IPS-18c (cell line): ENCODE measurements around the gene CEP112.
"Not testable (repeated sequence)": the region's sequence is repeated elsewhere in the genome, so short reads cannot be mapped to it uniquely, and the experiment has no call there.

Experiments used
- H3K4me3 ChIP-seq: 2 replicates; pipeline ENCODE4 v1.7.0; 2013; ENCODE audit warnings: low read depth, mild to moderate bottlenecking, low read length, moderate library complexity; ENCODE audit not compliant: insufficient read depth
- H3K9me3 ChIP-seq: one replicate; pipeline ENCODE4 v1.6.1; 2013; ENCODE audit warnings: mild to moderate bottlenecking, low read length, moderate library complexity; ENCODE audit not compliant: control insufficient read depth, insufficient read depth

Gene CEP112

DNA sequence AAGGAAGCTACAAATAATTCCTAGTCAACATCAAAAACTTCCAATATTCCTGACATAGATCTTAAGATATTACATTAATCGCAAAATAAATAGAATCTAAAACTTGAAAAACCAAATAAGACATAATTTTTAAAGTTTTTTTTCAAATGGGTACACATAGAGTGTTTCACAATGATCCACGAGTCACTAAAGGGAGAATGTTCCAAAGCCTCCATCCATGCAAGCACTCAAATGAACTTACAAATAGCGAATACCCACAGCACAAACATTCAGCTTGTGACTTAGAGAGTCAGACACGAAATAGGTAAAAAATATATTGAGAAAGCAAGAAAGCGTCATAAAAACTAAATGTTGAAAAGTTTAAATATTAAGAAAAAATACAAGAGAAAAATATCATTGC is 65.7 kb downstream of the CEP112 start:
- Histone ChIP-seq H3K9me3 (no peaks in the 10 kb centered on the region), H3K4me3 (no peak overlapping the region)

DNA sequence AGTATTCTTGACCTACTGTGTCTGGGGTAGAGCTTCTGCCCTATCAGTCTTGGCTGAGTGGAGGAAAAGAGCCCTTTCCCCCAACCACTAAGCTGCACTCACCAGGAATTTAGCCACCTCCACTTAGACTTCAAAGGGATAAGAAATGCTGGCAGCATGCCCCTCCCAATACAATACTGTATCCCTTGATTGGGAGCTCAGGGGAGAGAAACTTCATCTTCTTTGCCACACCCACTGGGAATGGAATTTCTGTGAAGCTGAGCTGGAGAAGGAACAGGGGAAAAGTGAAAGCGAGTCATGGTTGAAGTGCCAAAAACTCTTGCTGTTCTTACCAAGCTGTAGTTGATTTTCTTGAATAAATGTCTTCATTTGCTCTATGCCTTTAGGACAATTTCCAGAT is 68.8 kb downstream of the CEP112 start:
- H3K4me3 ChIP-seq = no peak overlapping the region
- no peaks in the 10 kb centered on the region for H3K9me3 ChIP-seq

DNA sequence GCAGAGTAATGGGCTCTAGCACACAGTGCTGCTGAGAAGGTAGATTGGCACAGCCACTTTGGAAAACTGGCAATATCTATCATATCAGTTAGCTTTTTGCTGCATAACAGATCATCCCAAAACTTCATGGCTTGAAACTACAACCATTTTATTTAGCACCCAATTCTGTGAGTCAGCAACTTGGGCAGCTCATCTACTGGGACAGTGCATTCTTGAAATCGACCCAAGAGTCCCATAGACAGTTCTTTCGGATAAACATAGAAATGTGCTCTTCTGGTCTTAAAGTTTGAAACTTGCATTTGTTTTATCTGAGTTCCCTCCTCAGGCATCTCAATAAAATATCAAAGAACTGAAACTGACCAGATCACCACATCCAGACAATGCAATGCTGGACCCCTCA is 76.7 kb downstream of the CEP112 start:
- Histone ChIP-seq H3K9me3 (no peaks in the 10 kb centered on the region), H3K4me3 (no peak overlapping the region)

DNA sequence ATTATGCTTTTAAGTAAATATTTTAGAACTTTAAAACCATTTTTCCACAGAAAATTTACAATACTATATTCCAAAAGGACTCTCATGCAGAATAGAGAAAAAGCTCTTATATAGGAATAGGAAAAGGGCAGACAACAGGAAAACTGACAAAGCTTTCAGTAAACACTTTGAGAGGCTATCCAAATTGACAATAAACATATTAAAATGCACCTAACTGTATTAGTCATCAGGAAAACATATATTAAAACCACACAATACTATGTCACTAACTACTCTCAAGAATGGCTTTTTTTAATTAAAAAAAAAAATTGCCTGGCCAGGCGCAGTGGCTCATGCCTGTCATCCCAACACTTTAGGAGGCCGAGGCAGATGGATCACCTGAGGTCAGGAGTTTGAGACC is 77.3 kb downstream of the CEP112 start:
- no peaks in the 10 kb centered on the region for H3K9me3 ChIP-seq
- H3K4me3 ChIP-seq = no peak overlapping the region

DNA sequence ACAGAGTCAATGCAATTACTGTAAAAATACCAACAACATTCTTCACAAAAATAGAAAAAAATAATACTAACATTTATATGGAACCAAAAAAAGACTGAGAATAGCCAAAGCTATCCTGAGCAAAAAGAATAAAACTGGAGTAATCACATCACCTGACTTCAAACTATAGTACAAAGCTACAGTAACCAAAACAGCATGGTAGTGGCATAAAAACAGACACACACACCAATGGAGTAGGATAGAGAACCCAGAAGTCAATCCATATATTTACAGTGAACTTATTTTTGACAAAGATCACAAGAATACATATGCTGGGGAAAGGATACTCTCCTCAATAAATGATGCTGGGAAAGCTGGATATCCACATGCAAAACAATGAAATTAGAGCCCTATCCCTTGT is 84.2 kb downstream of the CEP112 start:
- Histone ChIP-seq H3K9me3 (no peaks in the 10 kb centered on the region), H3K4me3 (no peak overlapping the region)

DNA sequence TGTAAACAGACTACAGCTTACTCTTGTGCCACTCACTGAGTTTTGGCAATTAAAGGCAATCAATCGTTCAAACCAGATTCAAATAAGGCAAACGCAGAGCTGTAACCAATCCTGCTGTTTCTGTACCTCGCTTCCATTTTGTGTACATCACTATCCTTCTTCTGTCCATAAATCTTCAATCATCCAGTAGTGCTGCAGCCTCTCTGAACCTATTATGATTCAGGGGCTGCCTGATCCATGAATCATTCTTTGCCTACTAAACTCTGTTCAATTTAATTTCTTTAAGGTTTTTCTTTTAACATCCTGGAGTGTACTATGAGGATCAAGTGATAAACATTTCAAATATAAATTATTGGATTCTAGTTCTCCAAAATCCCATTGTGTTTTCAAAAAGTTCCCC is 93.9 kb downstream of the CEP112 start:
- Histone ChIP-seq H3K9me3 (no peaks in the 10 kb centered on the region), H3K4me3 (no peak overlapping the region)

DNA sequence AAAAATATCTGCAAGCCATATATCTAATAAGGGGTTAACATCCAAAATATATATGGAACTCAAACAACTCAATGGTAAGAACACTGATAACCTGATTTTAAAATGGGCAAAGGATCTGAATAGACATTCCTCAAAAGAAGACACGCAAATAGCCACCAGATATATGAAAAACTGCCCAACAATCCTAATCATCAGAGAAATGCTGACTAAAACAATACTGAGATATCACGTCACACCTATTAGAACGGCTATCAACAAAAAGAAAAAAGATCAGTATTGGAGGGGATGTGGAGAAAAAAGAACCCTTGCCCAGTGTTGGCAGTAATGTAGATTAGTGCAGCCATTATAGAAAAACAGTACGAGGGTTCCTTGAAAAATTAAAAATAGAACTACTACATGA is 97.2 kb downstream of the CEP112 start:
- Histone ChIP-seq H3K9me3 (no peaks in the 10 kb centered on the region), H3K4me3 (no peak overlapping the region)

DNA sequence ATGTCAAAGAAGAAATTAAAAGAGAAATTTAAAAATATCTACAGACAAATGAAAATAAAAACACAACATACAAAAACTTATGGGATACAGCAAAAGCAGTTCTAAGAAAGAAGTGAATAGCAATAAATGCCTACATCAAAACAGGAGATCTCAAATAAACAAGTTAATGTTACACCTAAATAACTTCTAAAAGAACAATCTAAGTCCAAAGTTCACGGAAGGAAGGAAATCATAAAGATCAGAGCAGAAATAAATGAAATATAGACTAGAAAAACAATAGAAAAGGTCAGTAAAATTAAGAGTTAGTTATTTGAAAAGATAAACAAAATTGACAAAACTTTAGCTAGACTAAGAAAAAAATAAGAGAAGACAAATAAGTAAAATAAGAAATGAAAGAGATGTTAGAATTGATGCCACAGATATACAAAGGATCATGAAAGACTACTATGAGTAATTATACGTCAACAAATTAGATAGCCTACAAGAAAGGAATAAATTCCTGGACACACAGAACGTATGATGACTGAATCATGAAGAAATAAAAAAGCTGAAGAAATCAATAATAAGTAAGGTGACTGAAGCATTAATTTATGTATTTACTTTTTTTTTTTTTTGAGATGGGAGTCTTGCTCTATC is 100.4 kb downstream of the CEP112 start:
- H3K4me3 ChIP-seq = no peak overlapping the region
- H3K9me3 ChIP-seq = no peaks in the 10 kb centered on the region

DNA sequence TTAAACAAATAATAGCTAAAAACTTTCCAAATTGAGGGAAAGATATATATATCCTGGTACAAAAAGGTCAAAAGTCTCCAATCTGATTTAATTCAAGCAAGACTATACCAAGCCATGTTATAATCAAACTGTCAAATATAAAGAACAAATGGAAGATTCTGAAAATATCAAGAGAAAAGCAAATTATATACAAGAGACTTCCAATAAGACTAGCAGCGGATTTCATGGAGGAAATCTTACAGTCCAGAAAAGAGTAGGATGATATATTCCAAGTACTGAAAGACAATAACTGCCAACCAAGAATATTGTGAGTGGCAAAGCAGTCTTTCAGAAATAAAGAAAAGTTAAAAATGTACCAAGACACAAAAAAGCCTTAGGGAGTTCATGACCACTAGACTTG is 102.2 kb downstream of the CEP112 start:
- Histone ChIP-seq H3K4me3 (no peak overlapping the region), H3K9me3 (no peaks in the 10 kb centered on the region)

DNA sequence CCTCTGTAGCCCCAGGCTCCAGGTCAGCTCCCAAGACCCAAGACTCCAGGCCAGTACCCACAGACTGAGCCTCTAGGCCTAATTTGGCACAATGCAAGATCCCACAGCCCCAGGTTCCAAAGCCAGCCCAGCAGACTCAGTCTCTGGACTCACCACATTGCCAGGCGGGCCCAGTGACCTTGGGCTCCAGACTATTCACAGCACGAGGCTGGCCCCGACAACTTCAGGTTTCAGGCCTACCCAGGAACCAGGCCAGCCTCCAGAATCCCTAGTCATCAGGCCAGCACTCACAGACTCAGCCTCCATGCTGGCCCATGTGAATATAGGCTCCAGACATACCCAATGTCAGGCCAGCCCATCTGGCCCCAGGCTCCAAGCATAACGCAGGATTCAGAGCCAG is 103.8 kb downstream of the CEP112 start:
- Histone ChIP-seq H3K4me3 (no peak overlapping the region), H3K9me3 (no peaks in the 10 kb centered on the region)

DNA sequence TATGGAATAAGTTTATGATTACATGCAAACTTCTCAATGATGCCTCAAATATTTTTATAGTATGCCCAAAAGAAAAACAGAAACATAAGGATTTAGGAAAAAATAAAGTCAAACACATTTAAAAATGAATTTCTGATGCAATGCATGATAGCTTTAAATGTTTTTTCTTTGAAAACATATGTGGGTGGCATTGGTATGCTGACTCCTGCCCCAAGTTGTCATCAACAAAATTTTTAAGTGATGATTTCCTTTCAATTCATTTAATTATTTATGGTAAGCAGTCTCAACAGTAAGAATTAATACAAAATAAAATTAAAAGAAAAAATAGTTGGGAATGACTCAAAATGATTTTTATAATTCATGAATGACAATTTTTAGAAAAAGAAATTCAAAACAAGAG is 104.9 kb downstream of the CEP112 start:
- H3K9me3 ChIP-seq = no peaks in the 10 kb centered on the region
- no peak overlapping the region for H3K4me3 ChIP-seq

DNA sequence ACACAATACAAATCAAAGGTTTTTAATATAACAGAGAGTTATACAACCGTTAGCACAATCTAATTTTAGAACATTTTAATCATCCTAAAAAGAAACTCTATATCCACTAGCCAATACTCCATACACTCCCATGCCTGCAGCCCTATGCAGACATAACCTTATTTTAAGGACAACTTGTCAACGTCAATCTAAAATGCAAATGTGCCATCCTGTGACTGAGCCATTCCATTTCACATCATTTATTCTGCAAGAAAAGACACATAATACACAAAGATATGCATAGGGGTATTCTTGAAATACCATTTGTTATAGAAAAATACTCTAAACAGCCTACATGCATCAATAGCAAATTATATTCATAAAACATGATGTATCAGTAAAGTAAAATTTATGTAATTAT is 106.7 kb downstream of the CEP112 start:
- Histone ChIP-seq H3K4me3 (no peak overlapping the region), H3K9me3 (no peaks in the 10 kb centered on the region)

DNA sequence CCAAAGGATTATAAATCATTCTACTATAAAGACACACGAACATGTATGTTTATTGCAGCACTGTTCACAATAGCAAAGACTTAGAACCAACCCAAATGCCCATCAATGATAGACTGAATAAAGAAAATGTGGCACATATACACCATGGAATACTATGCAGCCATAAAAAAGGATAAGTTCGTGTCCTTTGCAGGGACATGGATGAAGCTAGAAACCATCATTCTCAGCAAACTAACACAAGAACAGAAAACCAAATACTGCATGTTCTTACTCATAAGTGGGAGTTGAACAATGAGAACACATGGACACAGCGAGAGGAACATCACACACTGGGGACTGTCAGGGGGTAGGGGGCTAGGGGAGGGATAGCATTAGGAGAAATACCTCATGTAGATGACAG is 111.3 kb downstream of the CEP112 start:
- H3K4me3 ChIP-seq, H3K9me3 ChIP-seq: not testable (repeated sequence)

DNA sequence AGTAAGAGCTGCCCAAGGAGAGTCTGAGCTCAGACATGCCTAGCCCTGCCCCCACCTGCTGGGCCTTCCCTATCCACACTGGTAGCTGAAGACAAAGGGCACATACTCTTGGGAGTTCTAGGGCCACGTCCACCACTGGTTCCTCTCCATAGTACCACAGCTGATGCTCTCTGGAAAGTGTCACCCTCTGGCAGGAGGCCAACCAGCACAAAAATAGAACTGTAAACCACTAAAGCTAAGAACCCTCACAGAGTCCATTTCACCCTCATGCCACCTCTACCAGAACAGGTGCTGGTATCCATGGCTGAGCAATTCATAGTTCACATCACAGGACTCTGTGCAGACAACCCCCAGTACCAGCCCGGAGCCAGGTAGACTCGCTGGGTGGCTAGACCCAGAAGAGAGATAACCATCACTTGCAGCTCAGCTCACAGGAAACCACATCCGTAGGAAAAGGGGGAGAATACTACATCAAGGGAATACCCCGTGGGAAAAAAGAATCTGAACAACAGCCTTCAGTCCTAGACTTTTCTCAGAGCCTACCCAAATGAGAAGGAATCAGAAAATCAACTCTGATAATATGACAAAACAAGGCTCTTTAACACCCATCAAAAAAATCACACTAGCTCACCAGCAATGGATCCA is 115.3 kb downstream of the CEP112 start:
- no peaks in the 10 kb centered on the region for H3K9me3 ChIP-seq
- H3K4me3 ChIP-seq = no peak overlapping the region

DNA sequence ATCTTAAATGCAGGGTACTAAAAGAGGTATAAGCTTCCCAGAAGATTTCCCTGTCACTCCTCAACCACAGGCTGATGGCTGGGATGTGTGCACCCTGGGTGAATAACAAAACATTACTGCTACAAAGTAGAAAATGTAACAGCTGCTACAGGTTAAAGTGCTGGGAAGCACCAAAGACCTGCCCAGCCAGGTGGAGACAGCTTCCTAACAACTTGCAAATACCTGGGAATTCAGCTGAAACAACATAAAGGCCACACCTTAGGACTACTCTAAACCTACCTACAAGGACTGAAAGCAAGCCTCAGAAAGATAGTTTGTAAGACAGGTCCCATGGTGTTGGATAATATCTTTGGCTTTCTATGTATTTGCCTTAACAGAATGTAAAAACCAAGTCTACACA is 118.5 kb downstream of the CEP112 start:
- H3K9me3 ChIP-seq = no peaks in the 10 kb centered on the region
- H3K4me3 ChIP-seq = no peak overlapping the region

DNA sequence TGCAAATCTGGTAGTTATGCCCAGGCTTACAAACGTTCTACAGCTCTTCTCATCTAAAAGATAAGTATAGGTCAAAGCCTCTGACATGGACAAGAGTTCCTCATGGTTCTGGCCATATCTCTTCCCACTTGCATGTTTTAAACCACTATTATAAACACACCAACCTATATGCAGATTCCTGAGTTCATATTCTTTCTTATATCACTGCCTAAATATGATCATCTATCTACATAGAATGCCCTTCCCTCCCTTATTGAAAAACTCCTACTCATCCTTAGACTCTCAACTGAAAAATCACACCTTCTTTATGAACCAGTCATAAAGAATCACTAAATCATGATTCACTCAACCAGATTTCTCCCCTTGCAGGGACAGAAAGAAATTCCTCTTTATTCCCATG is 128.2 kb downstream of the CEP112 start:
- Histone ChIP-seq H3K9me3 (peaks cover 2% of the 10 kb centered on the region), H3K4me3 (no peak overlapping the region)

DNA sequence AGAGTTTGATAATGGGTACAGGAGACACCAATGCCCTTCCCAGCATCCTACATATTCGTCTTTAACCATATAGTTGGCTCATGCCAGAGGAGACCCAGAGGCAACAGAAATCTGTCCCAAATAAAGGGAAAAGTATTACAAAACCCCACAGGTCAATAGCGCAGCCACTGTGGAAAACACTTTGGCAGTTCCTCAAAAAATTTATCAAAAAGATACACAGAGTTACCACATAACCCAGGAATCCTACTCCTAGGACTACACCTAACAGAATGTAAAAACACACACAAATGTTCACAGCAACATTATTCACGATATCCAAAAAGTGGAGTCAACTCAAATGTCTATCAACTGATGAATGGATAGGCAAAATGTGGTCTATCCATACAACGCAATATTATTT is 135.8 kb downstream of the CEP112 start:
- H3K4me3 ChIP-seq = no peak overlapping the region
- no peaks in the 10 kb centered on the region for H3K9me3 ChIP-seq

DNA sequence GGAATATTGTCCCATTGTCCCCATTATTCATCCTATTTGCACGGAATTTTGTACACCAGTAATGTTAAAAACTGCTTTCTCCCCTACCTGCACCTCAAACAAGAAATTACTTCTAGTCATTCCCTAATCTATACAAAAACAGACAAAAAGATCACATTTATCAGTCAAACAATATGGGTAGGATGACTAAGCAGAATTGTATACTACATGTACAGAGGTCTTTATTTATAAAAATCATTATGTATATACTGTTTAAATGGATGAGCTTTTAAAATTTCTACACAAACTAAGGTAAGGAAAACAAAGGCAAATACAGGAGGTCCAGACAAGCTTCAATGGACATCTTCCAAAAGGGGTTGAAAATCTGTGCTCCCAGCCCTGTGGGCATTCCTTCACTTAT is 137.7 kb downstream of the CEP112 start:
- no peak overlapping the region for H3K4me3 ChIP-seq
- peaks cover 2% of the 10 kb centered on the region for H3K9me3 ChIP-seq

DNA sequence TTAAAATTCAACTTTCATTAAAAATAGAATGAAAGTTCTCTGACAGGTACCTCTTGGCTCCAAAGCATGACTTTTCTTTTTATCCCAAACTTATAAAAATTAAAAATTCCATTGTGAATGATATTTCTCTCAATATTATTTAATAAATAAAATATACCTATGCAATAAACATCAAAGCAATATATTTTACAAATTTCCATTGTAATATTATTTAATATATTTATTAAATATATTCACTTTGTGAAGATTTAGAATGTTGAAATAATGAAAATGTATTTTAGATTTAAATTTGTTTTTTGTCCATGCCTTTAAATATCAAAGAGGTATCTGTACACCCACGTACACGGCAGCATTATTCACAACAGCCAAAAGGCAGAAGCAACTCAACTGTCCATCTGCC is 147.8 kb downstream of the CEP112 start:
- Histone ChIP-seq H3K9me3 (peaks cover 2% of the 10 kb centered on the region), H3K4me3 (no peak overlapping the region)
